ENCODE measurements around the gene SLFN11. TPM values are rescaled to one million over a fixed set of nuclear protein-coding genes. Genes with fewer than 3 reads are reported as not detected.

Gene SLFN11
- 114 and 144 TPM in 2 replicates for total RNA-seq (2012; rRNA removed)
- polyA plus RNA-seq (2012; rRNA removed), result 25.4 and 29.9 TPM in 2 replicates
- polyA plus RNA-seq (2012; cell fraction: cytosol; rRNA removed), result 11.7 and 13.1 TPM in 2 replicates
- polyA plus RNA-seq (2012; cell fraction: nucleus; rRNA removed; ENCODE audit: low replicate concordance), result 11.9 and 55.3 TPM in 2 replicates
- Bru-seq, nascent RNA, result percentile 75 among the genes with signal in this experiment
- percentile 67 among the genes with signal in this experiment for BruChase-seq, experiment 1, labeled RNA remaining after a 6-hour chase
- percentile 90 among the genes with signal in this experiment for BruChase-seq, experiment 2, labeled RNA remaining after a 2-hour chase
- long read RNA-seq, full-length matches to known transcripts, result 2 of 11 reads
- long read RNA-seq, partial matches to known transcripts, result 4 of 11 reads
- long read RNA-seq, other reads (novel, unspliced or antisense), result 5 of 11 reads

GRCh38 chr17:35373534-35373983 is at the start of gene SLFN11:
TSS of gene SLFN11 (minus strand) at chr17:35373621. CDS start at chr17:35363807, 9,814 bp downstream.
- Histone ChIP-seq H2BK15ac (ENCODE audit: low read depth, low read length) (peak within 1 kb of the TSS; percentile 39; the same call in 1 of the 3 replicates), H2BK120ac (ENCODE audit: low read depth, low read length) (peak within 1 kb of the TSS; percentile 48), H4K5ac (ENCODE audit: low read depth, low read length) (peak within 1 kb of the TSS; percentile 73), H3K14ac (replicated peaks; ENCODE audit: low read depth, low read length) (peak within 1 kb of the TSS; percentile 79), H3K36me3 (ENCODE audit: control insufficient read depth, insufficient read depth, low read length) (peaks cover 4% of the 10 kb centered on the region), H3K9me1 (ENCODE audit: insufficient read depth, low read length) (0 out of 2 replicates have a peak, but pooled peaks cover 4% of the 10 kb centered on the region), H3K56ac (ENCODE audit: extremely low read depth, insufficient read depth, low read length) (peak within 1 kb of the TSS; percentile 83), H4K8ac (ENCODE audit: low read depth in 2 of 2, low read length in 2 of 2) (peak within 1 kb of the TSS; percentile 66 to 89), H2BK5ac (ENCODE audit: low read depth, low read length, poor library complexity, severe bottlenecking) (peak within 1 kb of the TSS; percentile 75), H2AFZ (replicated peaks; ENCODE audit: low read length, poor library complexity) (peak within 1 kb of the TSS; percentile 96), H3K4me3 (ENCODE audit: insufficient read depth, low read depth, low read length) (peak within 1 kb of the TSS; percentile 82), H3K18ac (ENCODE audit: low read depth, low read length) (peak within 1 kb of the TSS; percentile 70), H4K91ac (ENCODE audit: insufficient read depth, low read depth, low read length) (peak within 1 kb of the TSS; percentile 91), H3K4ac (ENCODE audit: low read depth, low read length) (peak within 1 kb of the TSS; percentile 89), H3K27me3 (ENCODE audit: control insufficient read depth, insufficient read depth, low read length) (no peaks in the 10 kb centered on the region), H4K20me1 (ENCODE audit: insufficient read depth, low read length) (no peaks in the 10 kb centered on the region), H2AK9ac (replicated peaks; ENCODE audit: low read depth, low read length, poor library complexity) (peak within 1 kb of the TSS; percentile 91), H3K79me1 (ENCODE audit: low read depth in 1 of 2, low read length in 2 of 2) (peaks cover 7 to 14% of the 10 kb centered on the region in 2 experiments), H3K23ac (ENCODE audit: low read depth, low read length) (peak within 1 kb of the TSS; percentile 69), H3K9me3 (ENCODE audit: control insufficient read depth, insufficient read depth, low read length) (no peaks in the 10 kb centered on the region), H2AK5ac (ENCODE audit: low read depth, low read length) (peak within 1 kb of the TSS; percentile 63), H3K4me1 (ENCODE audit: control insufficient read depth, insufficient read depth, low read length) (no peaks in the 10 kb centered on the region), H2BK20ac (ENCODE audit: low read depth, low read length) (0 out of 2 replicates have a peak within 1 kb of the TSS, but pooled peaks have one; percentile 2), H3K9ac (ENCODE audit: low read depth, low read length) (peak within 1 kb of the TSS; percentile 81), H3K4me2 (ENCODE audit: low read depth, low read length) (peak within 1 kb of the TSS; percentile 88), H3K27ac (ENCODE audit: insufficient read depth, low read length) (peak within 1 kb of the TSS; percentile 91)
- dilution Hi-C loops (cut with HindIII; ENCODE audit: low sequenced_read_pairs, unreplicated experiment) (no loop called here), intact Hi-C loops (cut with micrococcal nuclease) (loop anchor here (1.0 to 5.0 kb wide), 4 partner anchors 59 to 1111 kb away; partner anchors contain the start of genes SLFN12 and SLFN5), in situ Hi-C loops (cut with MboI; ENCODE audit: low sequenced_read_pairs) (loop anchor here (25.0 kb wide), 1 partner anchor 364 kb away; the partner anchor contains the start of gene RASL10B)
- ATAC-seq (ENCODE audit: low read depth) (peak; percentile 88), DNase-seq (peak; percentile 97)
- BruUV-seq (replicated peaks), result no TSS peak
- CTCF ChIA-PET, result interaction anchor here (1.3 to 2.0 kb wide), 2 partner anchors 60 to 160 kb away, joined by 3 to 8 read pairs; no protein-coding TSS in a partner anchor
- TF ChIP-seq CEBPB (IDR thresholded peaks at IDR 0.05; ENCODE audit: low read depth, low read length), result no peak
- peak; percentile 99 for TF ChIP-seq POLR2A (IDR thresholded peaks at IDR 0.05; ENCODE audit: low read depth, low read length)
- TF ChIP-seq, protein P1, sequence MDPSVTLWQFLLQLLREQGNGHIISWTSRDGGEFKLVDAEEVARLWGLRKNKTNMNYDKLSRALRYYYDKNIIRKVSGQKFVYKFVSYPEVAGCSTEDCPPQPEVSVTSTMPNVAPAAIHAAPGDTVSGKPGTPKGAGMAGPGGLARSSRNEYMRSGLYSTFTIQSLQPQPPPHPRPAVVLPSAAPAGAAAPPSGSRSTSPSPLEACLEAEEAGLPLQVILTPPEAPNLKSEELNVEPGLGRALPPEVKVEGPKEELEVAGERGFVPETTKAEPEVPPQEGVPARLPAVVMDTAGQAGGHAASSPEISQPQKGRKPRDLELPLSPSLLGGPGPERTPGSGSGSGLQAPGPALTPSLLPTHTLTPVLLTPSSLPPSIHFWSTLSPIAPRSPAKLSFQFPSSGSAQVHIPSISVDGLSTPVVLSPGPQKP (IDR thresholded peaks at IDR 0.05; ENCODE audit: borderline replicate concordance, low read depth, low read length), result no peak
- peak; percentile 33; the same call in 1 of the 2 replicates for TF ChIP-seq MAZ (IDR thresholded peaks at IDR 0.05; ENCODE audit: borderline replicate concordance, low read depth, low read length)
- TF ChIP-seq SMC3 (IDR thresholded peaks at IDR 0.05; ENCODE audit: low read depth, low read length), result no peak
- no peak for TF ChIP-seq RCOR1 (IDR thresholded peaks at IDR 0.05; ENCODE audit: insufficient replicate concordance, low read length)
- TF ChIP-seq, protein P2, sequence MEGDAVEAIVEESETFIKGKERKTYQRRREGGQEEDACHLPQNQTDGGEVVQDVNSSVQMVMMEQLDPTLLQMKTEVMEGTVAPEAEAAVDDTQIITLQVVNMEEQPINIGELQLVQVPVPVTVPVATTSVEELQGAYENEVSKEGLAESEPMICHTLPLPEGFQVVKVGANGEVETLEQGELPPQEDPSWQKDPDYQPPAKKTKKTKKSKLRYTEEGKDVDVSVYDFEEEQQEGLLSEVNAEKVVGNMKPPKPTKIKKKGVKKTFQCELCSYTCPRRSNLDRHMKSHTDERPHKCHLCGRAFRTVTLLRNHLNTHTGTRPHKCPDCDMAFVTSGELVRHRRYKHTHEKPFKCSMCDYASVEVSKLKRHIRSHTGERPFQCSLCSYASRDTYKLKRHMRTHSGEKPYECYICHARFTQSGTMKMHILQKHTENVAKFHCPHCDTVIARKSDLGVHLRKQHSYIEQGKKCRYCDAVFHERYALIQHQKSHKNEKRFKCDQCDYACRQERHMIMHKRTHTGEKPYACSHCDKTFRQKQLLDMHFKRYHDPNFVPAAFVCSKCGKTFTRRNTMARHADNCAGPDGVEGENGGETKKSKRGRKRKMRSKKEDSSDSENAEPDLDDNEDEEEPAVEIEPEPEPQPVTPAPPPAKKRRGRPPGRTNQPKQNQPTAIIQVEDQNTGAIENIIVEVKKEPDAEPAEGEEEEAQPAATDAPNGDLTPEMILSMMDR (conservative IDR thresholded peaks at IDR 0.05; ENCODE audit: low read depth, low read length), result no peak
- no peak for TF ChIP-seq RFX5 (IDR thresholded peaks at IDR 0.05; ENCODE audit: low read depth, low read length)
- 0% methylated on average over 1 of the region's 22 CpGs; no CpG with 5 or more reads in 1 of the 2 experiments for WGBS, 2 experiments (ENCODE audit: extremely low coverage in 2 of 2, insufficient read length in 1 of 2)
- POLR2A ChIA-PET (ENCODE audit: unreplicated experiment), result no interaction called here

Measured in IMR-90 (cell line).